Neural progenitor cell (in vitro differentiated cells): ENCODE results near the gene FAAP100. TPM values are rescaled to one million over a fixed set of nuclear protein-coding genes. Genes with fewer than 3 reads are reported as not detected.

Experiments used
- DNase-seq: peaks from one replicate; pipeline ENCODE4 v3.0.0-alpha.2; 2016; ENCODE audit warnings: low spot score
- H2AFZ ChIP-seq: fragments of 200-600 bp; sonication (generic); replicated peaks from 2 replicates; pipeline ENCODE4 v1.6.1; 2016; ENCODE audit warnings: antibody characterized with exemption
- H3F3A ChIP-seq: fragments of 200-600 bp; sonication (generic); 2 replicates; pipeline ENCODE4 v1.6.1; 2016; ENCODE audit warnings: antibody characterized with exemption, low read depth
- H3K27ac ChIP-seq: fragments of 200-600 bp; sonication (generic); 2 replicates; pipeline ENCODE4 v1.5.1; 2016; ENCODE audit warnings: mild to moderate bottlenecking
- H3K27me3 ChIP-seq: fragments of 200-600 bp; sonication (generic); 2 replicates; pipeline ENCODE4 v1.6.1; 2016; ENCODE audit warnings: mild to moderate bottlenecking, moderate library complexity
- H3K36me3 ChIP-seq: fragments of 200-600 bp; sonication (generic); 2 replicates; pipeline ENCODE4 v1.5.1; 2016
- H3K4me1 ChIP-seq: fragments of 200-600 bp; sonication (generic); 2 replicates; pipeline ENCODE4 v1.6.1; 2016; ENCODE audit warnings: mixed run types
- H3K4me2 ChIP-seq: fragments of 200-600 bp; sonication (generic); 2 replicates; pipeline ENCODE4 v1.6.1; 2016
- H3K4me3 ChIP-seq: fragments of 200-600 bp; sonication (generic); 2 replicates; pipeline ENCODE4 v1.5.1; 2016
- H3K79me2 ChIP-seq: fragments of 200-600 bp; sonication (generic); 2 replicates; pipeline ENCODE4 v1.6.1; 2016; ENCODE audit warnings: low read depth
- H3K9ac ChIP-seq: fragments of 200-600 bp; sonication (generic); 2 replicates; pipeline ENCODE4 v1.6.1; 2016
- H3K9me3 ChIP-seq: fragments of 200-600 bp; sonication (generic); 2 replicates; pipeline ENCODE4 v1.5.1; 2016; ENCODE audit warnings: low read depth
- H4K20me1 ChIP-seq: fragments of 200-600 bp; sonication (generic); 2 replicates; pipeline ENCODE4 v1.6.1; 2016; ENCODE audit warnings: low read depth
- H3K27ac Mint-ChIP-seq: 3 replicates; pipeline ENCODE4 v1.8.0; 2021; ENCODE audit warnings: mixed read lengths
- H3K27me3 Mint-ChIP-seq: 2 replicates; pipeline ENCODE4 v1.8.0; 2022; ENCODE audit warnings: low read depth, mild to moderate bottlenecking, inconsistent platforms, moderate library complexity, mixed read lengths; ENCODE audit not compliant: insufficient read depth
- H3K36me3 Mint-ChIP-seq: 3 replicates; pipeline ENCODE4 v1.8.0; 2021; ENCODE audit warnings: mixed read lengths
- H3K4me1 Mint-ChIP-seq: 3 replicates; pipeline ENCODE4 v1.8.0; 2021; ENCODE audit warnings: mixed read lengths
- H3K4me3 Mint-ChIP-seq: 3 replicates; pipeline ENCODE4 v1.8.0; 2021; ENCODE audit warnings: mild to moderate bottlenecking, moderate library complexity, mixed read lengths
- H3K9me3 Mint-ChIP-seq: 3 replicates; pipeline ENCODE4 v1.8.0; 2020; ENCODE audit warnings: mixed read lengths
- CTCF ChIP-seq: fragments of 200-600 bp; sonication (generic); IDR thresholded peaks from 2 replicates; pipeline ENCODE4 v1.5.1; 2017; ENCODE audit warnings: antibody characterized with exemption, mild to moderate bottlenecking
- EZH2 ChIP-seq: fragments of 200-600 bp; sonication (generic); IDR thresholded peaks from 2 replicates; pipeline ENCODE4 v1.6.1; 2017; ENCODE audit warnings: antibody characterized with exemption, mild to moderate bottlenecking, moderate library complexity
- EZH2phosphoT487 ChIP-seq: fragments of 200-600 bp; sonication (generic); IDR thresholded peaks from 2 replicates; pipeline ENCODE4 v1.6.1; 2017; ENCODE audit warnings: antibody characterized with exemption
- total RNA-seq: library from RNA; depleted of rRNA; stranded (reverse); fragments of >200 nt; gene quantifications from 2 replicates; pipeline ENCODE4 v1.2.3, GENCODE V29; 2015; ENCODE audit warnings: low replicate concordance

The FAAP100 gene
- total RNA-seq, 1 donor from 2014 or later, result 9.7 TPM

- H3K4me1 Mint-ChIP-seq, result no peaks in the 10 kb centered on the region
- no peak for TF ChIP-seq EZH2
- TF ChIP-seq CTCF, result no peak
- no peak for TF ChIP-seq EZH2phosphoT487
These were observed 41.1 kb upstream of the FAAP100 start for GRCh38 chr17:81593105-81593871.

GRCh38 chr17:81591971-81592370, 39.8 kb upstream of the FAAP100 start:
- no peak overlapping the region for H2AFZ ChIP-seq
- no peak overlapping the region for H3K27ac Mint-ChIP-seq
- H3K9me3 Mint-ChIP-seq, result no peaks in the 10 kb centered on the region
- no peaks in the 10 kb centered on the region for H3K36me3 ChIP-seq
- peaks cover 2% of the 10 kb centered on the region for H3K27me3 Mint-ChIP-seq
- H3K27me3 ChIP-seq, result no peaks in the 10 kb centered on the region
- no peak for DNase-seq
- no peaks in the 10 kb centered on the region for H3K9me3 ChIP-seq
- H4K20me1 ChIP-seq, result peaks cover 3% of the 10 kb centered on the region
- peaks cover 27% of the 10 kb centered on the region for H3K36me3 Mint-ChIP-seq
- TF ChIP-seq CTCF (no peak), EZH2phosphoT487 (no peak), EZH2 (no peak)
- no peaks in the 10 kb centered on the region for H3K4me1 Mint-ChIP-seq
- H3K4me2 ChIP-seq, result no peak overlapping the region
- H3K9ac ChIP-seq, result no peak overlapping the region
- H3K4me3 ChIP-seq, result no peak overlapping the region
- H3F3A ChIP-seq, result no peaks in the 10 kb centered on the region
- no peaks in the 10 kb centered on the region for H3K79me2 ChIP-seq
- H3K27ac ChIP-seq, result no peak overlapping the region
- no peak overlapping the region for H3K4me3 Mint-ChIP-seq
- no peaks in the 10 kb centered on the region for H3K4me1 ChIP-seq

More at GRCh38 chr17:81593105-81593871, 41.1 kb upstream of the FAAP100 start:
- Mint-ChIP-seq H3K9me3 (no peaks in the 10 kb centered on the region), H3K27me3 (peaks cover 2% of the 10 kb centered on the region), H3K36me3 (peaks cover 25% of the 10 kb centered on the region), H3K4me3 (no peak overlapping the region), H3K27ac (no peak overlapping the region)
- H3F3A ChIP-seq, result no peaks in the 10 kb centered on the region
- no peaks in the 10 kb centered on the region for H3K9me3 ChIP-seq
- no peaks in the 10 kb centered on the region for H3K79me2 ChIP-seq
- no peak overlapping the region for H2AFZ ChIP-seq
- no peak for DNase-seq
- H3K9ac ChIP-seq, result no peak overlapping the region
- H4K20me1 ChIP-seq, result peaks cover 3% of the 10 kb centered on the region
- no peaks in the 10 kb centered on the region for H3K36me3 ChIP-seq
- no peaks in the 10 kb centered on the region for H3K27me3 ChIP-seq
- H3K27ac ChIP-seq, result no peak overlapping the region
- no peaks in the 10 kb centered on the region for H3K4me1 ChIP-seq
- H3K4me3 ChIP-seq, result no peak overlapping the region
- H3K4me2 ChIP-seq, result no peak overlapping the region

GRCh38 chr17:81590121-81590520, 38.0 kb upstream of the FAAP100 start:
- peaks cover 3% of the 10 kb centered on the region for H3K27me3 Mint-ChIP-seq
- no peaks in the 10 kb centered on the region for H3K9me3 ChIP-seq
- H3K79me2 ChIP-seq, result no peaks in the 10 kb centered on the region
- no peak overlapping the region for H3K4me3 ChIP-seq
- H2AFZ ChIP-seq, result no peak overlapping the region
- H3K36me3 Mint-ChIP-seq, result peaks cover 29% of the 10 kb centered on the region
- H4K20me1 ChIP-seq, result peaks cover 3% of the 10 kb centered on the region
- H3K27me3 ChIP-seq, result no peaks in the 10 kb centered on the region
- no peak for DNase-seq
- H3K36me3 ChIP-seq, result no peaks in the 10 kb centered on the region
- H3K4me2 ChIP-seq, result no peak overlapping the region
- H3K4me3 Mint-ChIP-seq, result no peak overlapping the region
- H3K4me1 ChIP-seq, result no peaks in the 10 kb centered on the region
- H3K27ac Mint-ChIP-seq, result no peak overlapping the region
- no peak overlapping the region for H3K27ac ChIP-seq
- H3K4me1 Mint-ChIP-seq, result no peaks in the 10 kb centered on the region
- no peaks in the 10 kb centered on the region for H3F3A ChIP-seq
- no peak overlapping the region for H3K9ac ChIP-seq
- TF ChIP-seq EZH2phosphoT487 (no peak), EZH2 (no peak), CTCF (no peak)
- no peaks in the 10 kb centered on the region for H3K9me3 Mint-ChIP-seq
